Activated naive CD8-positive, alpha-beta T cell treated with anti-CD3 and anti-CD28 coated beads, Interleukin-2, amount 50 U/mL, for 24 hours (primary cell): Measurements from ENCODE around the gene SEL1L3.

Experiments
- ATAC-seq: fragments of 150-1000 bp; cut with Tn5 transposase; one replicate; pipeline ENCODE4 v1.10.0; 2021
- DNase-seq: peaks from one replicate; pipeline ENCODE4 v3.0.0; 2021
- H3K27ac Mint-ChIP-seq: one replicate; pipeline ENCODE4 v1.8.0; 2021; ENCODE audit warnings: mild to moderate bottlenecking, mixed read lengths
- H3K27me3 Mint-ChIP-seq: one replicate; pipeline ENCODE4 v1.8.0; 2021; ENCODE audit warnings: mixed read lengths
- H3K36me3 Mint-ChIP-seq: one replicate; pipeline ENCODE4 v1.8.0; 2021; ENCODE audit warnings: low read depth, mixed read lengths
- H3K4me1 Mint-ChIP-seq: one replicate; pipeline ENCODE4 v1.8.0; 2021; ENCODE audit warnings: mixed read lengths
- H3K4me3 Mint-ChIP-seq: one replicate; pipeline ENCODE4 v1.8.0; 2021; ENCODE audit warnings: mild to moderate bottlenecking, moderate library complexity, mixed read lengths
- H3K9me3 Mint-ChIP-seq: one replicate; pipeline ENCODE4 v1.8.0; 2021; ENCODE audit warnings: mixed read lengths

Gene SEL1L3

DNA sequence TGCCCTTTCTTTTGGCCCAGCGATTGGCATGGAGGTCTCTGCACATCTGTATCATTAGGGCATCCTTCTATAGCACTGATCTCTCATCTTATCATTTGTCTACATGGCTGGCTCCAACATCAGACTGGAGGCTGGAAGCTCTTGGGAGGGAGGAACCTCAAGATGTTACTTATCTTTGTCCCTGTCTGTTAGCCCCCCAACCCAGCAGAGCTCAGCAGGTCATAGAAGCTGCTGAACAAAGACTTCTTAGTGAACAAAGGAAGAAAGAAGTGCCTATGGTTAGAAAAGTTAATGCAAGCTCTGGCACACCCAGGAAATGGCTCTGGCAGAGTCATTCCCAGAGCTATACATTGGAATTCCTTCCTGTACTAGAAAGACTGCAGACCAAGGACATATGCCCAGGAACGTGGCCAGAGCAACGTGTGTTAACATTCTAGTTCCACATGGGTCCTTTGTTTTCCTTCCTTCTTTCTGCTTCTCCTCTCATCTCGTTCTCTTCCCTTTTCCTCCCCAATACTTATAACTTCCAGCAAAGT is 74.0 kb downstream of the SEL1L3 start:
- Mint-ChIP-seq H3K4me3 (no peak overlapping the region), H3K27me3 (no peaks in the 10 kb centered on the region), H3K36me3 (peaks cover 32% of the 10 kb centered on the region), H3K4me1 (peaks cover 8% of the 10 kb centered on the region), H3K9me3 (no peaks in the 10 kb centered on the region), H3K27ac (no peak overlapping the region)
- DNase-seq = no peak
- ATAC-seq = no peak

DNA sequence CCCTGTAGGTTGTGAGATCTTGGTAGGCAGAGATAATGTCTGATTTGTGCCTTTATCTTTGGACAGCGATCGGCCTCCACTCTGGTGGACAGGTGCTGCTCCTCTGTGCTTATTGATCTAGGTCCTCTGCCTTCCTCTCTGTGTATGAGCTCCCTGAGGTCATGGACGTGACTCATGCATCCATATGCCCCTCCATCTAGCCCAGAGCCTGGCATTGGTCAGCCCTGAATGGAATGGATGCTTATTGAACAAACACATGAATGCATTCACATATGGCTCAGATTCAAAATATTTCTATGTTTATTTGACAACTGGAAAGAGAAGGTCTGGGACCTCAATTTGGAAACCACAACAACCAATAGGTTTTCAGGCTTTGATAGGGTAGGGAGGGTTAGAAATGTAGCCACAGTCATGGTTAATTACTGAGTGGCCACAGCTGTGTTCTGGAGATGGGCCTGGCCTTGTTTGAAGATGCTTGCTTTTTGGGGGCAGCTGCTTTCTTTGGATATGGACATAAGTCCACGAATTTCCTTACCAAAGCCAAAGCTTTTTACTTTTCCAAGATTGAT is 76.2 kb downstream of the SEL1L3 start:
- no peak for DNase-seq
- Mint-ChIP-seq H3K36me3 (peaks cover 38% of the 10 kb centered on the region), H3K4me3 (no peak overlapping the region), H3K27ac (no peak overlapping the region), H3K4me1 (peaks cover 9% of the 10 kb centered on the region), H3K27me3 (no peaks in the 10 kb centered on the region), H3K9me3 (no peaks in the 10 kb centered on the region)
- no peak for ATAC-seq

DNA sequence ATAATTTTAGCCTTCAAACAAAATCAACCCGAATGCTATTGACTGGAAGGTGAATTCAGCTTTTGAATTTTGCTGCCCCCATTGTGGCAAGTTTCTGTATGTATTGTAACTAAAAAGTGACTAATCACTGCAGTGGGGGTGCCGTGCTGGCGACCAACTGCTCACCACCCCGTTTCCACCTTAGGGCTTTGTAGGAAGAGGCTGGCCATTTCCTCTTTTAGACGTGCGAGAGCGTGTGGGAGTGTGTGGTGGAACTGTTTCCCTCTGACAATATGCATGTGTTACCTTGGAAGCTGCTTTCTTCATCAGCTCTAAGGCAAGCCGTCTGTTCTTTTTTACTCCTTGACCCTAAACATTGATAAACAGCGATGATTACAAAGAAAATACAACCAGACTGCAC is 78.8 kb downstream of the SEL1L3 start:
- Mint-ChIP-seq H3K27ac (peak overlapping the region; percentile 44), H3K27me3 (no peaks in the 10 kb centered on the region), H3K4me3 (no peak overlapping the region), H3K4me1 (peaks cover 9% of the 10 kb centered on the region), H3K36me3 (peaks cover 50% of the 10 kb centered on the region), H3K9me3 (no peaks in the 10 kb centered on the region)
- DNase-seq (peak; percentile 20), ATAC-seq (peak; percentile 83)

DNA sequence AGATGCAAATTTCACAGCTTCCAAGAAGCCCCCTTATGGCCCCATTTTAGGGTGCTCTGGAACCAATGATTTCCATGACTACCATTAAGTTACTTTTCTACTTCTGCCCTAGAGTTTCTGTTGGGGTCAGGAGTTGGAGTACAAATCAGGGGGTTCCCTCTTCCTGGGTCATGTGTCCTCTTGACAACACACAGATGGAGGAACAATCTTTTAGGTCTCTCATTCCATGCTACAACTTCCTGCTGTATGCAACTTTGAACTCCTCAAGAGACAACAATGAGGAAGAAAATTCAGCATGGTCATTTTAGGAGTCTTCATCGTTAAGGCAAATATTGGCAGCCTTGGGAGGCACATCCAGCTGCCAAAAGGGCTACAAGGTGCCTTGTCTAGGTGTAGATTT is 79.7 kb downstream of the SEL1L3 start:
- Mint-ChIP-seq H3K4me1 (peaks cover 9% of the 10 kb centered on the region), H3K36me3 (peaks cover 50% of the 10 kb centered on the region), H3K27me3 (no peaks in the 10 kb centered on the region), H3K4me3 (no peak overlapping the region), H3K9me3 (no peaks in the 10 kb centered on the region), H3K27ac (no peak overlapping the region)
- DNase-seq (no peak), ATAC-seq (no peak)

DNA sequence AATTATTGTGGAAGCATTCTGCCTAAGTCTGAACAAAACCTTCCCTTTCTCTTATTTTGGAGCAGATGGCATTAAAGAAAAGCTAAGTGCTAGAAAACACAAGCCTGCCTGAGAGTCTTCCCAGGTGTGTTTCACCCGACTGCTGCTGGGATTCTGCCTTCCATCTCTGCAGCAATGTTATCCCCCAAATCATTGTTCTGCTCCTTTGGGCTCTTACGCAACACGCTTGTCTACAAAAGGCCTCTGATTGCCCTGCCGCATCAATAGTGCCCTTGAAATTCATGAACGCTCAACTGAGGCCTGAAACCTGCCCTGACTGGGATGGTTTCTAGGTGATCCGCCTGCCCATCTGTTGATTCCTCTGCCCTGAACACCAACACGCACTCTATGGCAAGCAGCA is 80.3 kb downstream of the SEL1L3 start:
- no peak for ATAC-seq

DNA sequence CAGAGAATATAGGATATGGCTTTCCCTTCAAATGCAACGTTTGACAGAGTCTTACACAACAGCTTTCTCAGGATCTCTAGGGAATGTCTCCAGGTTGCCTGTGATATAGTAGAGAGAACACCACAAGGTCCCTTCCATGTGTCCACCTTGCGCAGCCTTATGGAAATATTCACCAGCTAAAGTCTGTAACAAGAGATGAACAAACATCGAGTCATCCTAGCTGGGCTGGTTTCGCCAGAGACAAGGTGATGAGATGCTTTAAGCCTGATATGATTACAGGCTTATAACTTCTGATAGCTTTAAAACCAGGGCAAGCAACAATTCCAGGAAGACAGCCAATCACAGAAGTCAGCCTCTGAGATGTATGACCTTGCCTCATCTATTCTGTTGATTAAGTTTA is 83.8 kb downstream of the SEL1L3 start:
- ATAC-seq = no peak
- Mint-ChIP-seq H3K27ac (no peak overlapping the region), H3K27me3 (no peaks in the 10 kb centered on the region), H3K9me3 (no peaks in the 10 kb centered on the region), H3K4me3 (no peak overlapping the region), H3K36me3 (peaks cover 51% of the 10 kb centered on the region), H3K4me1 (peaks cover 3% of the 10 kb centered on the region)
- no peak for DNase-seq

More for the DNA sequence above, 80.3 kb downstream of the SEL1L3 start:
- peaks cover 50% of the 10 kb centered on the region for H3K36me3 Mint-ChIP-seq
- H3K9me3 Mint-ChIP-seq = no peaks in the 10 kb centered on the region
- H3K27ac Mint-ChIP-seq = no peak overlapping the region
- no peak overlapping the region for H3K4me3 Mint-ChIP-seq
- H3K27me3 Mint-ChIP-seq = no peaks in the 10 kb centered on the region
- DNase-seq = no peak
- peaks cover 9% of the 10 kb centered on the region for H3K4me1 Mint-ChIP-seq

DNA sequence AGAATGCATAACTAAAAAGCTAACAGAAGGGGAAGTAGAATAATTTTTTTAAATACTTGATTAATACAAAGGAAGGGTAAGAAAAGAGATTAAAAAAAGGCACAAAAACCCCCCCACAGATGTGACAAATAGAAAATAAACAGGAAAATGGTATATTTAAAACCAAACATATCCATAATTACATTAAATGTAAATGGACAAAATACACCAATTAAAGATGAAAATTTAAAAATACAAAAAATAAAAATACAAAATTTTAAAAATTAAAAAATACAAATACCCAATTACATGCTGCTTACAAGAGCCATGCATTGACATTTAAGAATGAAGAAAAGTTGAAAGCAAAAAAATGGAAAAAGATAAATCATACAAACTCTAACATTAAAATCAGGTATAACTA is 86.0 kb downstream of the SEL1L3 start:
- no peaks in the 10 kb centered on the region for H3K27me3 Mint-ChIP-seq
- DNase-seq (no peak), ATAC-seq (no peak)
- no peak overlapping the region for H3K27ac Mint-ChIP-seq
- H3K4me3 Mint-ChIP-seq = no peak overlapping the region
- peaks cover 47% of the 10 kb centered on the region for H3K36me3 Mint-ChIP-seq
- no peaks in the 10 kb centered on the region for H3K9me3 Mint-ChIP-seq
- no peaks in the 10 kb centered on the region for H3K4me1 Mint-ChIP-seq

DNA sequence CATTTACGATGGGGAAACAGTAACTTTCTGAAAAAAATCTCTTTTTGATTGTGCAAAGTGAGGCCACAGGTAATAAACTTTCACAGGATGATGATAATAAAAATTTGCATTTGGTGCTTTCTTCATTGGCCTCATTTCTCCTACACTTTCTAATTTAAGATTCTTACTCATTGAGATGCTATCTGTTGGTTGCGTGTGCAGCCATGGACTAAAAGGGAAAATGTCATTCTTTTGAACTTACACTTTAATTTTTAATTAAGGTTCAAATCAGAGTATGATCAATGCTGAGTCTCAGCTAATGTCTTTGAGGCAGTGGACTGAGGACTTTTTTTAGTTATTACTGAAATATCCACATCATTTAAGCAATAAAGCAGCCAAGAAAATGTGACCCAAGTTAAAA is 87.6 kb downstream of the SEL1L3 start:
- H3K27me3 Mint-ChIP-seq = no peaks in the 10 kb centered on the region
- H3K27ac Mint-ChIP-seq = no peak overlapping the region
- no peak for DNase-seq
- no peak overlapping the region for H3K4me3 Mint-ChIP-seq
- no peaks in the 10 kb centered on the region for H3K9me3 Mint-ChIP-seq
- ATAC-seq = no peak
- no peaks in the 10 kb centered on the region for H3K4me1 Mint-ChIP-seq
- peaks cover 40% of the 10 kb centered on the region for H3K36me3 Mint-ChIP-seq

DNA sequence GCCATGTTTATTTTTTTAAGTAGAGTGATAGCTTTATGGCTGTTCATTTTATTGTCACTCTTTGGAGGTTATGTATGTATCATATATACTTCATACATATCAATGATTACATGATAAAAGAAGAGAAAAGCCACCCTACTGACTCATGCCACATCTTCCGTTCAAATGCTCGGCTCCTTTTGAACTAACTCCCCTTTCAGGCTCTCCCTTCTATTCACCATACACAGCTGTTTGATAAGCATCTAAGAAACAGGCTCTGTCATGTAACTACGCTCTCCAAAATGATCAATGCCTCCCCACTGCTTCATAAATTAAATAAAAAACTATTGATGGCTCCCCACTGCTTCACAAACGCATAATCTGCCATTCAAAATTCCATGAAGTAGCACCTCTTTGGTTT is 89.4 kb downstream of the SEL1L3 start:
- Mint-ChIP-seq H3K27me3 (no peaks in the 10 kb centered on the region), H3K9me3 (no peaks in the 10 kb centered on the region), H3K4me1 (no peaks in the 10 kb centered on the region), H3K4me3 (no peak overlapping the region), H3K27ac (no peak overlapping the region), H3K36me3 (peaks cover 26% of the 10 kb centered on the region)
- DNase-seq (no peak), ATAC-seq (no peak)

DNA sequence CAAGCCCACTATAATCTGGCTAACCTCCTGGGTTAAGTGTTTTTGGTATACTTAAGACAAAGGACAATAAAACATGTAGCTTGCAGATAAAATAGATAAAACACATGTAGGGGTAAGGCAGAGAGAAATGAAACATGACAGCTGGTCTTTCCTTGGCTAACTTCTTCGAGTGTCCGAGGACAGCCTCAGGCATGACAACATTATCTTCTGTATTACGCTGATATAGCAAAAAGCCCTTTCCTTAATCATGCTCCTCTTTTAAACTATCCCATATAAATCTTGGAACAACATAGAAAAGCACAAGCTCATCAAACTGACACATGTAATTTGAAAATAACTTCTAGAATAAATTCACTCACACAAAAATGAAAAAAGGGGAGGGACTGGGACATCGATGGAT is 91.1 kb downstream of the SEL1L3 start:
- no peak overlapping the region for H3K4me3 Mint-ChIP-seq
- peaks cover 13% of the 10 kb centered on the region for H3K36me3 Mint-ChIP-seq
- ATAC-seq (no peak), DNase-seq (no peak)
- H3K27ac Mint-ChIP-seq = no peak overlapping the region
- H3K27me3 Mint-ChIP-seq = no peaks in the 10 kb centered on the region
- H3K9me3 Mint-ChIP-seq = no peaks in the 10 kb centered on the region
- H3K4me1 Mint-ChIP-seq = no peaks in the 10 kb centered on the region

DNA sequence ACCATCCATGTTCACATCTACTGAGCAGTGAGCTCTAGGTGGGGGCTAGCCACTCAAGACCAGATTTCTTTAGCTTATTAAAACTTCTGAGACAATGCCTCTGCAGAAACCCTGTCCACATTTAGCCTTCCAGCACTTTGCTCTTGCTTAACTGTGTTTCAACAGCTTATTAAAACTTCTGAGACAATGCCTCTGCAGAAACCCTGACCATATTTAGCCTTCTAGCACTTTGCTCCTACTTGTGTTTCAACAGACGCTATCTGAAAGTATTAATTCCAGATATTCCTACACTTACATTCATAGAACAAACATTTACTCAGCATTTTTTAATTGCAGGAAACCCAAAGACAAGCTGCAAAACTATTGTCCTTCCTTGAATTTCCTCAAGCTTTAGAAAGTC is 91.9 kb downstream of the SEL1L3 start:
- H3K27me3 Mint-ChIP-seq = no peaks in the 10 kb centered on the region
- no peak overlapping the region for H3K4me3 Mint-ChIP-seq
- ATAC-seq (no peak), DNase-seq (no peak)
- no peaks in the 10 kb centered on the region for H3K4me1 Mint-ChIP-seq
- H3K27ac Mint-ChIP-seq = no peak overlapping the region
- H3K36me3 Mint-ChIP-seq = peaks cover 16% of the 10 kb centered on the region
- H3K9me3 Mint-ChIP-seq = no peaks in the 10 kb centered on the region

DNA sequence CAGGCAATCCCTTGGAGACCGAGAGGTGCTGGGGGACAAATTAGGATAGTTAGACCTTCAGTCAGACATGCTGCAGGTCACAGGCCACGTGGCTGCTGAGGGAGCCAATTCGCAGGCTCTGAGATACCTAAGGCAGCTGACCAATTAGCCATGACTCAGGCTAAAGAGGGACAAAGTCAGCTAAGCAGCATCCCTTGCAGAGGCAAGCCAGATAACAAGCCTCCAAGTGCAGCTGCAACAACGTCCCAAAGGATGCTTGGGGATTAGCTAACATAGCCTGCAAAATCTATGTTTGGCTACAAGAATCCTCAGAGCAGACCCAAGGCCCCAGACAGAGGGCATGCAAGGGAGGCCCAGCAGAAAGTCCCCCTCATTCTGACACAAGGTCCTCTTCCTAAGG is 93.5 kb downstream of the SEL1L3 start:
- no peaks in the 10 kb centered on the region for H3K4me1 Mint-ChIP-seq

DNA sequence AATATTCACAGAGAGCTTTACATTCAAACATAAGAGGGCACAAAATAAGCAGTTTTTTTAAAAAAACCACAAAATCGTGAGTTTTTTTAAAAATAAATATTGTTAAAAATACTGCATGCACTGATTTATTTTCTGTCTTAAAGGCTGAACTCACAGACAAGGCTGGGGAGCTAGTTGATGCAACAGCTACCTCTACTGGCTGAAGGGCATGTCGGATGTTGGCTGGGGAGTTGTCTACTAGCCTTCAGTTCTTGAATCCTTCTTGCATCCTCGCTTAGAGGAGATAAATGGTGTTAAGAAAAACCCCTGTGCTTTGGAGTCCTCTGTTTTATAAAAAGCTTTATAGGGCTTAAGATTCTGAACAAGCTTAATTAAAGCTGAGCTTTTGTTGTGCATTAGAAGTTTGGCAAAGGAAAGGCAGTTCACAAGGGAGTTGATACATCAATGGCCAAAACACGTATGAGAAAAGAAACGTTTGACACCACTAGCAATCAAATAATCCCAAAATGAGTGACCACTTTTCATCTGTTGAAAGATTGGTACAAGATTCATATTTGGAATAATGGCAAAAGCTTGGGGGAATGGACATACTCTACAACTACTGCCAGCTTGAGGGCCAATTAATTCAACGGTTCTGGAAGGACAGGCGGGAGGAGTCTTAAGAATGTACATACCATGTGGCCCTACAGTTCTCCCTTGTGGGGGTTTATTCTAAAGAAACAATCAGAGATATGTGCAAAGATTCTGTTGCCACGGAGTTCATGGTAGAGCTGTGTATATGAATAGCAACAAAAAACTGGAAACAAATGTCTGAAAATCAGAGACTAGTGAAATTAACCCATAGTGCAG is 94.7 kb downstream of the SEL1L3 start:
- no peak for ATAC-seq

More for the DNA sequence above, 93.5 kb downstream of the SEL1L3 start:
- Mint-ChIP-seq H3K9me3 (no peaks in the 10 kb centered on the region), H3K36me3 (peaks cover 26% of the 10 kb centered on the region), H3K27ac (no peak overlapping the region), H3K27me3 (no peaks in the 10 kb centered on the region), H3K4me3 (no peak overlapping the region)
- DNase-seq (no peak), ATAC-seq (no peak)

DNA sequence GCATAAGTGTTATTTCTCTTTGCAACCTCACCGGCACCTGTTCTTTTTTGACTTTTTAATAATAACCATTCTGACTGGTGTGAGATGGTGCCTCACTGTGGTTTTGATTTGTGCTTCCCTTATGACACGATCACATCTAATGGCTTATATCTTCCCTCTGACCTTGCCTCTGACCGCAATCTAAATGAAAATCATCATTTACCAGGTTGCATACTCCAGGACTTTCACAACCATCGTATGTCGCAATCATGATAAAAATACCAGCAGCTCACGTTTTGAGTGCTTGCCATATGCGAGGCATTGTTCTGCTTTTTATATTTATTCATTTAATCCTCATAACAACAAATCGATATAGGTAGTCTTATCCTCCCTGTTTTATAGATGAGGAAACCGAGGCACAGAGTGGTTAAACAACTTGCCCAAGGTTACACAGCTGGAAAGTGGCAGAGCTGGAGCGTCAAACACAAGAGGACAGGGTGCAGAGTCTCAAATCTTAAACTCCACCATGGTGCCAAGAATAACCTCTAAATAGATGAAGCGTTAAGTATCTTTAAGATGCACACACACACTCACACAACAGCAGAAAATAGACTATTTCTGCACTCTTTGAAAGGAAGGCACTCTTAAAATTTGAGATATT is 102.2 kb downstream of the SEL1L3 start:
- Mint-ChIP-seq H3K27me3 (no peaks in the 10 kb centered on the region), H3K9me3 (peaks cover 4% of the 10 kb centered on the region), H3K4me3 (no peak overlapping the region), H3K4me1 (no peaks in the 10 kb centered on the region), H3K36me3 (peaks cover 51% of the 10 kb centered on the region), H3K27ac (no peak overlapping the region)
- DNase-seq (no peak), ATAC-seq (no peak)

More for the DNA sequence above, 94.7 kb downstream of the SEL1L3 start:
- DNase-seq = no peak
- H3K9me3 Mint-ChIP-seq = no peaks in the 10 kb centered on the region
- no peak overlapping the region for H3K27ac Mint-ChIP-seq
- no peaks in the 10 kb centered on the region for H3K27me3 Mint-ChIP-seq
- H3K4me3 Mint-ChIP-seq = no peak overlapping the region
- no peaks in the 10 kb centered on the region for H3K4me1 Mint-ChIP-seq
- peaks cover 32% of the 10 kb centered on the region for H3K36me3 Mint-ChIP-seq

DNA sequence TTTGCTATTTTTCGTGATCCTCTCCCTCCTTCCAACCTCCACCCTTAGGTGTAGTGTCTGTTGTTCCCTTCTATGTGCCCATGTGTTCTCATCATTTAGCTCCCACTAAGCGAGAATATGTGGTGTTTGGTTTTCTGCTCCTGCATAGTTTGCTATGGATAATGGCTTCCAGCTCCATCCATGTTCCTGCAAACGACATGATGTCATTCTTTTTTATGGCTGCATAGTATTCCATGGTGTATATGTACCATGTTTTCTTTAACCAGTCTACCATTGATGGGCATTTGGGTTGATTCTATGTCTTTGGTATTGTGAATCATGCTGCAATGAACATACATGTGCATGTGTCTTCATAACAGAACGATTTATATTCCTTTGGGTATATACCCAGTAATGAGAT is 102.7 kb downstream of the SEL1L3 start:
- Mint-ChIP-seq H3K36me3 (peaks cover 51% of the 10 kb centered on the region), H3K4me3 (no peak overlapping the region), H3K9me3 (peaks cover 4% of the 10 kb centered on the region), H3K27me3 (no peaks in the 10 kb centered on the region), H3K27ac (no peak overlapping the region), H3K4me1 (no peaks in the 10 kb centered on the region)
- DNase-seq (no peak), ATAC-seq (no peak)
